ENCODE data around the gene NFYB. TPM values are rescaled to one million over a fixed set of nuclear protein-coding genes. Genes with fewer than 3 reads are reported as not detected.
A peak's percentile ranks its signal among the peaks of the same experiment; 100 is the strongest.

The NFYB gene
- total RNA-seq, 1 experiment from 2014 or later: 22.4 TPM

- peak overlapping the region; percentile 86 for H3K4me2 ChIP-seq (ENCODE audit: low read length)
- H3K9me2 ChIP-seq (ENCODE audit: insufficient read depth): no peaks in the 10 kb centered on the region
- H3K27me3 ChIP-seq (ENCODE audit: insufficient read depth, low read length): no peaks in the 10 kb centered on the region
- peaks cover 5 to 9% of the 10 kb centered on the region in 2 experiments; a peak in 3 of 4 replicates for H3K36me3 ChIP-seq (ENCODE audit: control insufficient read depth in 1 of 2, insufficient read depth in 2 of 2, low read length in 2 of 2)
- no peaks in the 10 kb centered on the region for H4K20me1 ChIP-seq (ENCODE audit: insufficient read depth)
- DNase-seq (ENCODE audit: low read depth, low spot score): no peak
- no peak for TF ChIP-seq FOSL1 (IDR thresholded peaks at IDR 0.05; ENCODE audit: low read depth)
- TF ChIP-seq MAX (IDR thresholded peaks at IDR 0.05): no peak; the same call in 1 of the 2 replicates
- TF ChIP-seq SP1 (IDR thresholded peaks at IDR 0.05; ENCODE audit: low read depth): no peak
- no peak for TF ChIP-seq ZFX (IDR thresholded peaks at IDR 0.05)
- TF ChIP-seq JUND (IDR thresholded peaks at IDR 0.05): no peak
- TF ChIP-seq POLR2AphosphoS5 (IDR thresholded peaks at IDR 0.05; ENCODE audit: low read depth, low read length): no peak
- no peak for TF ChIP-seq POLR2A (IDR thresholded peaks at IDR 0.05; ENCODE audit: borderline replicate concordance, extremely low read depth, insufficient read depth, insufficient read length)
- TF ChIP-seq EZH2 (IDR thresholded peaks at IDR 0.05): no peak
- no peak for TF ChIP-seq ZBTB33 (IDR thresholded peaks at IDR 0.05; ENCODE audit: extremely low read depth, insufficient replicate concordance, low read length)
- no peak for TF ChIP-seq SIN3A (IDR thresholded peaks at IDR 0.05; ENCODE audit: low read depth)
- peaks cover 12 to 21% of the 10 kb centered on the region in 2 experiments for H3K4me1 ChIP-seq (ENCODE audit: control insufficient read depth in 1 of 2, insufficient read depth in 2 of 2, low read length in 2 of 2)
- no peaks in the 10 kb centered on the region for H3K9me3 ChIP-seq (ENCODE audit: control insufficient read depth in 1 of 2, insufficient read depth in 1 of 2, low read depth in 1 of 2, low read length in 2 of 2)
- peaks cover 30% of the 10 kb centered on the region for H3K79me2 ChIP-seq (ENCODE audit: insufficient read depth, low read length)
- H2AFZ ChIP-seq (ENCODE audit: low read depth, low read length, poor library complexity, severe bottlenecking): no peak overlapping the region
- no peak for ATAC-seq
- intact Hi-C loops (cut with micrococcal nuclease): no loop called here
- ChIA-PET RAD21 (ENCODE audit: low non-redundant PET in 1 of 2, low total read pairs in 2 of 2, uncharacterized antibody in 2 of 2, unreplicated experiment in 2 of 2) (no interaction called here), CTCF (no interaction called here), POLR2A (interaction anchor here (1.0 kb wide), 1 partner anchor 15 kb away, joined by 3 read pairs; no protein-coding TSS in a partner anchor)
- H3K27ac ChIP-seq (ENCODE audit: low read depth, low read length): peak overlapping the region; percentile 94
- TSS peak; percentile 57 for BruUV-seq (replicated peaks)
- H3K9ac ChIP-seq (ENCODE audit: low read length): peak overlapping the region; percentile 79
- peak overlapping the region; percentile 77 to 89 for H3K4me3 ChIP-seq (replicated peaks in 1 of 2; ENCODE audit: low read depth in 1 of 2, low read length in 2 of 2)
Measured at GRCh38 chr12:104136577-104136976, 1.4 kb downstream of the NFYB start.
